GM13976 (cell line): Measurements from ENCODE around the gene BCL11B.

Source experiments
- DNase-seq: peaks from one replicate; pipeline ENCODE4 v3.0.0; 2012; ENCODE audit warnings: low spot score
- CTCF ChIP-seq: IDR thresholded peaks from 2 replicates; pipeline ENCODE4 v1.5.1; 2012; ENCODE audit warnings: borderline replicate concordance, mild to moderate bottlenecking; ENCODE audit not compliant: insufficient read depth; ENCODE audit errors: extremely low read depth, missing control alignments, control extremely low read depth
- in situ Hi-C: fragments of 300-500 bp; cut with MboI; formaldehyde crosslinking; loops from one replicate; pipeline ENCODE4 v1.12.0; 2022; ENCODE audit warnings: low sequenced_read_pairs, mixed read lengths, inconsistent platforms; ENCODE audit not compliant: unreplicated experiment

The BCL11B gene

GRCh38 chr14:99202516-99202915 is 69.5 kb downstream of the BCL11B start:
- in situ Hi-C loops = no loop called here
- no peak for DNase-seq
- no peak for TF ChIP-seq CTCF

GRCh38 chr14:99201351-99202073 is 70.5 kb downstream of the BCL11B start:
- DNase-seq = no peak
- no peak for TF ChIP-seq CTCF
- in situ Hi-C loops = no loop called here

- in situ Hi-C loops = no loop called here
- TF ChIP-seq CTCF = no peak
Observed at GRCh38 chr14:99200654-99201005, 71.4 kb downstream of the BCL11B start.

GRCh38 chr14:99199846-99200653 is 71.9 kb downstream of the BCL11B start:
- no peak for DNase-seq
- in situ Hi-C loops = no loop called here
- TF ChIP-seq CTCF = no peak

More at GRCh38 chr14:99200654-99201005, 71.4 kb downstream of the BCL11B start:
- no peak for DNase-seq

GRCh38 chr14:99198746-99199502 is 73.1 kb downstream of the BCL11B start:
- no peak for TF ChIP-seq CTCF
- no peak for DNase-seq
- in situ Hi-C loops = no loop called here

- DNase-seq = no peak
- no peak for TF ChIP-seq CTCF
- in situ Hi-C loops = no loop called here
Observed at GRCh38 chr14:99196310-99196650, 75.7 kb downstream of the BCL11B start.
